Measurements from ENCODE around the gene LRRIQ1.

Gene LRRIQ1

DNA sequence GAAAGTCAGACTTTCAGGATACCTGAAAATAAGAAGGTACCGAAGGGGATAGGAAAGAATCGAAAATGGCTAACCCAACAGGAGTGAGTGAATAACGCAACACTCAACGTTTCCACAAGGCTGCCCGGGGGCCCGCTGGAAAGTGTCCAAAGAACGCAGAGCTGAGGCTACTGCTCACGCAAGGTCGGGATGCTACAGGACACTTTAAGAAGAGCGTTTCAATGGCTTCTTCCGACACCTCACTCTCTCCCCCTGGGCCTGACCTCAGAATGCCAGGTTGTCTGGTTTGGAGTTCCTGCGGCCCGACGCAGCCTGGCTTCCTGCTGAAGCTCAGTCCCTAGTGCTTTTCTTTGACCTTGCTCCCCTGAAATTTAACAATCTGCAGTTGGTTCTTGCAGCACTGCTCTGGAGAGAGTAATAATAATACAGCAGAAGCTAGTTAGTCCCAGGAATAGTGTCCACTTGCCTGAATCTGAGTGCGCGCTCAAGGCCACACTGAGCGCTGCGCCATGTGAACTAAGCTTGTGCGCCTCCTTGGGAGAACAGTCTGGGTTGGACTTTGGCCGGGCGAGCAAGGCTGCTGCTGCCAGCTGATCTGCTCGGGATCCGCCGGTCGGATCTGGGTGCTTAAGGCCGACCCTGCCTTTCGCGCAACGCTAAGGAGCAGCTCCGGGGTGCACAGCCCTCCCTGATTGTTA lies 241.9 kb downstream of the LRRIQ1 start:
- DNase-seq, result no peak
- intact Hi-C loops (cut with DNase I), result no loop called here

DNA sequence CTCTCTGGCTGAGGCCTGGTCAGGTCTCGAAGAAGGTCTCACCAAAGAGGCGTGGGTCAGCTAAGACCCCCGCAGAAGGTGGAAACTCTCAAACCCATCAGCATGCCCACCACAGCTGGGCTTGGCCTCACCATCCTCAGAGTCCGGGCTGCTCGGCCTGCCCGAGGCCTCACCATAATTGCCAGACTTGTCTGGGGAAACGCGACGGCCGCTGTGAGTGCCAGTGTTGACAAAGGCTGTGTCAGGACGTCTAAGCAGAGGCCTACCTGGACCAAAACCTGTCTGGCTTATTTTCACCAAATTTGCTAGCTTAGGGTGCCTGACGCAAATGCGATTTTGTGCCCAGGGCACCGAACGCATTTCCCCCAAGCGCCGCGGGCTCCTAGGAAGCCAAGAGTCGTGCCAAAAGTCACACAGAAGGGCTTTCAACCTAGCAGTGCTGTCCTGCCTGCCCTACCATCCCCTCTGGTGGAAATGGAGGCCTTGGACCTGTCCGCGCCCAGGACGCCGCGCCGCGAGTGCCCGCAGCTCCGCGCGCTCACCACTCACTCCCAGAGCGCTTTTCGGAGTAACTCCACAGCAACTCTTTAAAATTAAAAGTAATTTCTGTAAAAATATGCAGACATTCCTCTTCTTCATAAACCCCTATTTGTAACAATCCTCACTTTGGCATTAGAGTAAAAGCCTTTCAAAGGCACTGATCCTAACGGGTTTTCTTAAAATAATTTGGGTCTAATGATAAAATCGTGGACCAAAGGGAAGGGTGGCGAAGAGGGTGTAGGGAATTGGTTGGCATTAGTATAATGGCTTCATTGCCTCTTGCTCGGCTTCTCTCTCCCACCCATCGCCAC lies 242.7 kb downstream of the LRRIQ1 start:
- no peak for DNase-seq

DNA sequence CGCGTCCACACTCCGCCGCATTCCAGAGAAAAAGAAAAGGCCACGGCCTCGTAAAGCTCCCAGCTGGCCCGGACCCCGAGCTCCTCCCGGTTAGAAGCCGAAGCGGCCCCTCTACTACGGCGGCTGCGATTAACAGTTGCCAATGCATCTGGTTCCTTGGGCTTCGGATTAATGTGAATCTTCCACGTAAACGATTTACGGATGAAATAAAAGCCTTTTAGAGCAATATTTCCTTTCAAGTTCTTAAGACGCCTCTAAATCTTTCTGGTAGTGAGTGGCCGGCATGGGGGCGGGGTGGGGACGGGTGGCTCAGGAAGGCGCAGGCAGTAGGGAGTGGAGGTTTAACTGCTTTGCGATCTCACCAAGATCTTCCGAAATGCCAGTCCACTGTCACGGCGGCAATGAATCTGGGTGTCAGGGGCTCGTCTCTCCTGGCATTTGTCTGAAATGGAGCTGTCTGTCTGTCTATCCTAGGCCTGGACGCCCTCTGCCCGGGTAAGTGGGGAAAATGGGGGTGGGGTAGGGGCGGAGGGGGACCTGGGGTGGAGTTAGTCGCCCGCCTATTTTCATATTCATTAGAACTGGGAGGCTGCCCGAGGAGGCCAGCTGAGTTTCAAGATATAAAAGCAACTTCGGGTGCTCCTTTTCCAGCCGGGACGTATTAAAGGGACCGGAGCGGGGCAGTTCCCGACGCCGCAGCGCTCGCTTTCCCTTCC lies 243.5 kb downstream of the LRRIQ1 start:
- intact Hi-C loops (cut with DNase I), result no loop called here
- DNase-seq, result no peak

More for the DNA sequence above, 242.7 kb downstream of the LRRIQ1 start:
- intact Hi-C loops (cut with DNase I), result no loop called here

DNA sequence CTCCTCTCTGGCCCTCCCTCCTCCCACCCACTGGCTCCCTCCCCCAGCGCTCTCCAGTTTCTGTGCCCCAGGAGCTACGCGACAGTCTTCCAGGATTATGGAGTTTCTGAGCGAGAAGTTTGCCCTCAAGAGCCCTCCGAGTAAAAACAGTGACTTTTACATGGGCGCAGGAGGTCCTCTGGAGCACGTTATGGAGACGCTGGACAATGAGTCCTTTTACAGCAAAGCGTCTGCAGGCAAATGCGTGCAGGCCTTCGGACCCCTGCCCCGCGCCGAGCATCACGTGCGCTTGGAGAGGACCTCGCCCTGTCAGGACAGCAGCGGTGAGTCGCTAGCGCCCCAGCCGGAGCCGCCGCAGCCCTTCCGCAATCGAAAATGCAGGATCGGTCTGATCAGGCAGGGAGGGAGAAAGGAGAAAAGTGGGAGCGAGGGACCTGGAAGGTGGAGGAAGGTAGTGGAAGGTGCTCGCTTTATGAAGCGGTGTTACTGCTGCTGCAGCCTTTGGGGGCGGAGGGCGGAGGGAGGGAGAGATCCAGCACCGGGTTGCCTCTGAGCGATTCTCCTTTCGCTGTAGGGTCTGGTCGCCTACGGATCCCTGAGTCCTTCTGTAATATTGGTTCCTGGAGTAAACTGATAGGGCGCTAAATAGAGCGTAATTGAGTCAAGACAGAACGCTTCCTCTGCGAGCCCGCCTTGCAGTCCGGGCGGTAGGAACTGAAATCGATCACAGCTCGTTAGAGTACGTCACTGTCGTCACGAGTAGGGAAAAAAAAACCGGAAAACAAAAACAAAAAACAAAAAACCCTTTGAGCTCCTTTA lies 244.2 kb downstream of the LRRIQ1 start, which contains the start of gene ALX1:
ALX1 (plus strand) TSS at position 56 of the 819 bp plus-strand sequence; CDS start at position 98, 42 bp downstream.
- intact Hi-C loops (cut with DNase I), result no loop called here
- peak in 2 of 42 donors; percentile 17 to 42 for DNase-seq

DNA sequence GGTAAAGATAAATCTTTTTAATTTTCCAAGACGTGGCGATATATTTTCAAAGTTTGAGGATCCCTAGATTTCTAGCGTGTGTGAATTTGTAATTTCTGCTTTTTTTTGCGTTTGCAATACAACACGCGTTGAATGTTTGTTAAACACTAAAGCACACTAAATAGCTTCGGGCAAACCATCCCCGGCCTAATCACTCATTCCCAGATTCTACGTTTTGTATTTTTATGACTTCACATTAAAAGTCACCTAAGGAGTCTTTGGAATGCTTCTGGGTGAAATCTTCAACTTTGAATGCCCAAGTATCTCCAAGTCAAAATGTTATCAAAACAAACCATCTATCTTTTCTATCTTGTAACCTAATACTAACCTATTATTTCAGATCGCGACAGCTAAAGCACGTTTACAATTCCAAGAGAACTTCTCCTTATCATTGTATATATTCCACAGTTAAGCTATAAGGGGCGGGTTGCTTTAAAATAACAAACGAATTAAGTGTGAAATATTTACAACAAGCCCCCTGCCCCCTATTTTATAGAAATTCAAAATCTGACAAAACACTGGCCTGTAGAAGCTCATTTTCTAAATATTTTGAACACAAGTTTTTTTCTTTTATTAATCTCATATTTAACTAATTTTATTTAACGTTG lies 245.0 kb downstream of the LRRIQ1 start:
- DNase-seq, result no peak
- intact Hi-C loops (cut with DNase I), result no loop called here

DNA sequence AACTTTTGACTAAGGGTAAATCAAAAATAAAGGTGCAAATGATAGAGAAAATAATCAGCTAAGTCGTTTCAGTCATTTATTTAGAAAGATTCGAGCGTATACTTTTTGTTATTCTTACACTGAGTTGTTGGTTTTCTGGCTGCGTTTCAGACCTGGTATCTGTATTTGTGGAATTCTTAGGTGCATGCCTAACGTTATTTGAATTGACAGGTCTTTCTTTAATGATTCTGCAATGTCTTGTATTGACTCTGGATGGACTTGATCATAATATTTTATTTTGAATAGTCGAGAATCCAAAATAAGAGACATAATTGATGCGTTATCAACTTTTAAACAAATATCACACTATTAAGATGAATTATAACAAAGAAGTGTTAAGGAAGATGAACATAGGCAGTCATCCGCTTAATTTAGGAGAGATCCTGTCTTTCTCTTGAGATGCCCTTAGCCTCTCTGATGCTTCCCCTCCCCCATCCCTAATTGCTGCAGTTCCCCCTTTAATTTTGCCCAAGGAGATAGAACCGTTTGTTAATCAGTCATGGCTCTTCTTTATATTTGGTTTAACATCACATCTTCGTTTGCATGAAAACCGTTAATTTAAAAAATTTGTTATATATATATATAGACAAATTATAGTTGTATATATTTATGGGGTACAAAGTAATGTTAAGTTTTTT lies 245.6 kb downstream of the LRRIQ1 start:
- intact Hi-C loops (cut with DNase I), result no loop called here
- no peak for DNase-seq

DNA sequence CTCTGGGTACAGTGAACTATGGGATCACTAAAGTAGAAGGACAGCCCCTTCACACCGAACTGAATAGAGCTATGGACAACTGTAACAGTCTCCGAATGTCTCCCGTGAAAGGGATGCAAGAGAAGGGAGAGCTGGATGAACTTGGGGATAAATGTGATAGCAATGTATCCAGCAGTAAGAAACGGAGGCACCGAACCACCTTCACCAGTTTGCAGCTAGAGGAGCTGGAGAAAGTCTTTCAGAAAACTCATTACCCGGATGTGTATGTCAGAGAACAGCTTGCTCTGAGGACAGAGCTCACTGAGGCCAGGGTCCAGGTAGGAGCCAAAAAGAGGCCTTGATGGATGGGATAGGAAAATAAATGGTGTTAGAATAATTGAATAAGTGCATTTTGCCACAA lies 247.4 kb downstream of the LRRIQ1 start:
- intact Hi-C loops (cut with DNase I), result no loop called here
- DNase-seq, result no peak

Data from head of caudate nucleus (tissue), 42 donors.